Lower leg skin (tissue), 3 donors: ENCODE measurements around the gene CELF2.

Experiments used
- CTCF ChIP-seq, 3 donors: fragments of 450-650 bp; IDR thresholded peaks; one replicate each; pipeline ENCODE4 v1.5.1; 2016; ENCODE audit warnings: antibody characterized with exemption in 3 of 3, mild to moderate bottlenecking in 3 of 3, moderate library complexity in 2 of 3
- POLR2A ChIP-seq, 2 donors: fragments of 450-650 bp; IDR thresholded peaks; one replicate each; pipeline ENCODE4 v1.6.1; 2016 to 2017; ENCODE audit warnings: antibody characterized with exemption in 2 of 2, mild to moderate bottlenecking in 1 of 2, moderate library complexity in 1 of 2

GRCh38 chr10:10993785-10994184 lies 23.9 kb upstream of the CELF2 start:
- TF ChIP-seq POLR2A (IDR thresholded peaks at IDR 0.05) (no peak), CTCF (IDR thresholded peaks at IDR 0.05) (no peak)
